GM20000 (cell line): Measurements from ENCODE around the gene LPCAT1.

Experiments
- DNase-seq: peaks from one replicate; pipeline ENCODE4 v3.0.0; 2012; ENCODE audit warnings: low spot score
- CTCF ChIP-seq: IDR thresholded peaks from 2 replicates; pipeline ENCODE4 v1.5.1; 2012; ENCODE audit warnings: mild to moderate bottlenecking, control low read depth; ENCODE audit errors: extremely low read depth, missing control alignments

LPCAT1 gene

GRCh38 chr5:1413611-1414241 is 110.0 kb downstream of the LPCAT1 start:
- TF ChIP-seq CTCF, result no peak
- DNase-seq, result no peak

GRCh38 chr5:1413211-1413610 is 110.5 kb downstream of the LPCAT1 start:
- TF ChIP-seq CTCF, result no peak
- DNase-seq, result no peak

- DNase-seq, result no peak
- TF ChIP-seq CTCF, result no peak
Observed at GRCh38 chr5:1412621-1413020, 111.1 kb downstream of the LPCAT1 start.

GRCh38 chr5:1412163-1412562 is 111.6 kb downstream of the LPCAT1 start:
- no peak for DNase-seq
- TF ChIP-seq CTCF, result no peak
